GM12878 (cell line): ENCODE results near the gene TCP11. TPM values are rescaled to one million over a fixed set of nuclear protein-coding genes. Genes with fewer than 3 reads are reported as not detected.

Experiments
- ATAC-seq: fragments of 200-7000 bp; cut with Tn5 transposase; 3 replicates; pipeline ENCODE4 v1.9.1; 2020; ENCODE audit warnings: mild to moderate bottlenecking, moderate library complexity
- BruUV-seq: library from RNA; stranded (reverse); fragments of 400-500 nt; replicated peaks from 2 replicates; lab custom pipeline; 2021; lab: Mats Ljungman, UMichigan
- CTCF ChIA-PET: fragments of 300-600 bp; sonication (Branson Sonifier 250); formaldehyde crosslinking; extraction: SDS; loops from one replicate; lab custom pipeline; 2021; ENCODE audit warnings: inconsistent platforms; lab: Yijun Ruan, JAX
- POLR2A ChIA-PET: fragments of 350-600 bp; formaldehyde crosslinking; extraction: SDS; loops from one replicate; lab custom pipeline; 2021; ENCODE audit warnings: inconsistent platforms; lab: Charles Lee
- RAD21 ChIA-PET: fragments of 300-600 bp; sonication (Branson Sonifier 250); formaldehyde crosslinking; loops from one replicate; lab custom pipeline; 2023; ENCODE audit warnings: antibody characterized with exemption; ENCODE audit not compliant: unreplicated experiment; lab: Charles Lee
- SMC1A ChIA-PET: fragments of 300-600 bp; sonication (Branson Sonifier 250); formaldehyde crosslinking; loops from one replicate; lab custom pipeline; 2023; ENCODE audit not compliant: unreplicated experiment, uncharacterized antibody; lab: Charles Lee
- DNase-seq: peaks from one replicate; pipeline ENCODE4 v3.0.0-alpha.2; 2011; ENCODE audit warnings: low read depth, low spot score
- FAIRE-seq: peaks from 3 replicates; lab custom pipeline; 2011; peaks lifted over from hg19 to GRCh38; lab: Jason Lieb, UNC
- H2AFZ ChIP-seq: 2 replicates; pipeline ENCODE4 v1.6.0; 2011; ENCODE audit warnings: low read depth, low read length, control low read depth; ENCODE audit not compliant: control insufficient read depth
- H3K27ac ChIP-seq: 2 replicates; pipeline ENCODE4 v1.5.1; 2011; ENCODE audit warnings: control low read depth; ENCODE audit not compliant: control insufficient read depth, insufficient read depth
- H3K27me3 ChIP-seq, 2 experiments: replicated peaks in 1 of 2; 2 replicates each; pipeline versions ENCODE4 v1.6.0 to v1.6.1; 2011; ENCODE audit warnings: low read length in 1 of 2; ENCODE audit not compliant: control insufficient read depth in 2 of 2, insufficient read depth in 2 of 2
- H3K36me3 ChIP-seq, 2 experiments: 2 replicates each; pipeline ENCODE4 v1.5.1; 2011; ENCODE audit warnings: low read length in 1 of 2; ENCODE audit not compliant: control insufficient read depth in 2 of 2, insufficient read depth in 2 of 2
- H3K4me1 ChIP-seq: 2 replicates; pipeline ENCODE4 v1.6.1; 2011; ENCODE audit warnings: mild to moderate bottlenecking, low read length, moderate library complexity, mixed read lengths; ENCODE audit not compliant: control insufficient read depth, insufficient read depth
- H3K4me2 ChIP-seq: 2 replicates; pipeline ENCODE4 v1.6.0; 2011; ENCODE audit warnings: control low read depth; ENCODE audit not compliant: control insufficient read depth, insufficient read depth
- H3K4me3 ChIP-seq: fragments of 200-600 bp; sonication (generic); 2 replicates; pipeline ENCODE4 v1.5.1; 2016
- H3K79me2 ChIP-seq: 2 replicates; pipeline ENCODE4 v1.6.0; 2011; ENCODE audit warnings: low read length; ENCODE audit not compliant: control insufficient read depth, insufficient read depth
- H3K9ac ChIP-seq: 2 replicates; pipeline ENCODE4 v1.8.0; 2011; ENCODE audit warnings: low read length, control low read depth, mixed read lengths; ENCODE audit not compliant: control insufficient read depth, insufficient read depth
- H3K9me3 ChIP-seq: replicated peaks from 3 replicates; pipeline ENCODE4 v1.5.1; 2011; ENCODE audit warnings: mild to moderate bottlenecking, low read length; ENCODE audit not compliant: control insufficient read depth, insufficient read depth
- H4K20me1 ChIP-seq: 2 replicates; pipeline ENCODE4 v1.6.0; 2011; ENCODE audit not compliant: control insufficient read depth, insufficient read depth
- ATF7 ChIP-seq: fragments of 450-650 bp; IDR thresholded peaks from 2 replicates; pipeline ENCODE4 v1.6.1; 2016; ENCODE audit warnings: low read depth, mild to moderate bottlenecking
- DPF2 ChIP-seq: fragments of 450-650 bp; IDR thresholded peaks from 2 replicates; pipeline ENCODE4 v1.6.1; 2017; ENCODE audit warnings: mild to moderate bottlenecking
- NFYA ChIP-seq: IDR thresholded peaks from 2 replicates; pipeline ENCODE4 v1.6.1; 2011; ENCODE audit warnings: low read depth, mild to moderate bottlenecking, low read length, improper control_type of control experiment, borderline replicate concordance
- NR2C2 ChIP-seq: IDR thresholded peaks from 2 replicates; pipeline ENCODE4 v1.6.1; 2011; ENCODE audit warnings: borderline replicate concordance, low read depth; ENCODE audit not compliant: control insufficient read depth, insufficient read length
- PAX5 ChIP-seq: IDR thresholded peaks from 2 replicates; pipeline ENCODE4 v1.6.1; 2011; ENCODE audit warnings: low read depth, low read length, borderline replicate concordance
- POLR2AphosphoS2 ChIP-seq: IDR thresholded peaks from 2 replicates; pipeline ENCODE4 v1.6.1; 2011; ENCODE audit warnings: low read depth, mild to moderate bottlenecking, low read length, improper control_type of control experiment, moderate library complexity
- RELB ChIP-seq: fragments of 450-650 bp; IDR thresholded peaks from 2 replicates; pipeline ENCODE4 v1.6.1; 2017; ENCODE audit warnings: low read depth, mild to moderate bottlenecking, moderate library complexity
- RFX5 ChIP-seq: IDR thresholded peaks from 2 replicates; pipeline ENCODE4 v1.6.1; 2011; ENCODE audit warnings: low read depth, low read length, improper control_type of control experiment
- SKIL ChIP-seq: fragments of 450-650 bp; IDR thresholded peaks from 2 replicates; pipeline ENCODE4 v1.6.1; 2017; ENCODE audit warnings: mild to moderate bottlenecking, low read depth, inconsistent platforms; ENCODE audit not compliant: poor library complexity, severe bottlenecking
- STAT1 ChIP-seq: fragments of 450-650 bp; conservative IDR thresholded peaks from 2 replicates; pipeline ENCODE4 v1.6.1; 2014; ENCODE audit warnings: antibody characterized with exemption, mild to moderate bottlenecking
- ZBTB33 ChIP-seq: fragments of 450-650 bp; IDR thresholded peaks from 2 replicates; pipeline ENCODE4 v1.6.1; 2017; ENCODE audit warnings: mild to moderate bottlenecking
- ZNF622 ChIP-seq: fragments of 450-650 bp; IDR thresholded peaks from 2 replicates; pipeline ENCODE4 v1.6.1; 2017; ENCODE audit warnings: mild to moderate bottlenecking, inconsistent platforms
- WGBS: methylation state at CpG from one replicate; pipeline ENCODE4 v1.1.6; 2016; ENCODE audit warnings: low lambda C conversion rate; ENCODE audit not compliant: insufficient replicate concordance, insufficient coverage; ENCODE audit errors: missing lambda C conversion rate; 5-methylcytosine and 5-hydroxymethylcytosine counted together
- in situ Hi-C: fragments of 300-500 bp; cut with MboI; formaldehyde crosslinking; loops from 9 replicates; pipeline ENCODE4 v1.14.3; 2018; ENCODE audit warnings: mixed read lengths
- intact Hi-C: fragments of 100-400 bp; cut with micrococcal nuclease; formaldehyde crosslinking; loops from one replicate; pipeline ENCODE4 v1.14.2; 2022; ENCODE audit not compliant: unreplicated experiment
- polyA plus RNA-seq, 11 experiments: library from polyadenylated mRNA; depleted of rRNA in 4 of 11; unstranded in 6 of 11; stranded (reverse) in 5 of 11; fragments of >200 nt; fragmentation: Nextera tagmentation in 4 of 11; fragmentation: Illumina TruSeq in 1 of 11; extraction: Ambion mirVana in 4 of 11; extraction: Trizol in 1 of 11; gene quantifications; 1 replicate in 1 of 11; 2 replicates in 10 of 11; pipeline versions ENCODE4 v1.2.1 to v1.2.3, GENCODE V29; 2011 to 2016; ENCODE audit warnings: inconsistent platforms in 2 of 11, missing spikeins in 2 of 11, low read depth in 1 of 11
- total RNA-seq, 4 experiments: library from RNA; depleted of rRNA in 3 of 4; stranded (reverse); fragments of >200 nt in 3 of 4; fragmentation: Illumina TruSeq in 1 of 4; extraction: Trizol in 1 of 4; gene quantifications; 2 replicates each; pipeline versions ENCODE4 v1.2.1 to v1.2.3, GENCODE V29; 2013 to 2021

TCP11 gene
- total and polyA plus RNA-seq, 10 of the 15 experiments (the other 5 are each of a cell fraction or from before 2014, with no cell fraction given), result not detected

- intact Hi-C loops (no loop called here), in situ Hi-C loops (no loop called here)
- no peaks in the 10 kb centered on the region; the same call in 2 of the 3 replicates for H3K9me3 ChIP-seq
- ChIA-PET SMC1A (interaction anchor here (0.5 to 1.5 kb wide), 2 partner anchors 20 to 287 kb away, joined by 3 to 5 read pairs; no protein-coding TSS in a partner anchor), POLR2A (no interaction called here), CTCF (no interaction called here), RAD21 (no interaction called here)
- H3K27me3 ChIP-seq, result no peaks in the 10 kb centered on the region; a peak in 1 of 4 replicates
- H2AFZ ChIP-seq, result no peak overlapping the region
- no peak overlapping the region for H3K27ac ChIP-seq
- no peak overlapping the region for H3K4me2 ChIP-seq
- ATAC-seq (no peak), FAIRE-seq (no peak), DNase-seq (no peak)
- no peaks in the 10 kb centered on the region for H3K36me3 ChIP-seq
- H3K4me1 ChIP-seq, result peaks cover 11% of the 10 kb centered on the region; the same call in 1 of the 2 replicates
- H4K20me1 ChIP-seq, result no peaks in the 10 kb centered on the region
- H3K9ac ChIP-seq, result no peak overlapping the region
- TF ChIP-seq RFX5, result no peak
- TF ChIP-seq DPF2, result no peak
- no peak for TF ChIP-seq NR2C2
- TF ChIP-seq ATF7, result no peak
- no peak for TF ChIP-seq NFYA
- TF ChIP-seq PAX5, result no peak
- no peak for TF ChIP-seq STAT1
- no peak for TF ChIP-seq ZBTB33
- no peak for TF ChIP-seq POLR2AphosphoS2
- no peak for TF ChIP-seq ZNF622
- TF ChIP-seq SKIL, result no peak
- no peak for TF ChIP-seq RELB
- H3K79me2 ChIP-seq, result no peaks in the 10 kb centered on the region
- 14% methylated on average over 5 of the region's 5 CpGs for WGBS
- BruUV-seq, result no TSS peak
- H3K4me3 ChIP-seq, result no peak overlapping the region
Observed at GRCh38 chr6:35166520-35166919, 25.4 kb upstream of the TCP11 start.
